HG02973 (cell line): ENCODE data around the gene CD82.
"Not testable (repeated sequence)": the region's sequence is repeated elsewhere in the genome, so short reads cannot be mapped to it uniquely, and the experiment has no call there.

ENCODE experiments used
- ATAC-seq: cut with Tn5 transposase; IDR thresholded peaks from one replicate; pipeline ENCODE4 v1.9.1; 2021; ENCODE audit warnings: moderate library complexity; ENCODE audit not compliant: unreplicated experiment

The CD82 gene

GRCh38 chr11:44559207-44559939 is 6.1 kb upstream of the CD82 start:
- ATAC-seq = peak; percentile 74

GRCh38 chr11:44559940-44560300 is 5.5 kb upstream of the CD82 start:
- not testable (repeated sequence) for ATAC-seq

- ATAC-seq = no peak
Measured at GRCh38 chr11:44561275-44561805, 4.1 kb upstream of the CD82 start.

DNA sequence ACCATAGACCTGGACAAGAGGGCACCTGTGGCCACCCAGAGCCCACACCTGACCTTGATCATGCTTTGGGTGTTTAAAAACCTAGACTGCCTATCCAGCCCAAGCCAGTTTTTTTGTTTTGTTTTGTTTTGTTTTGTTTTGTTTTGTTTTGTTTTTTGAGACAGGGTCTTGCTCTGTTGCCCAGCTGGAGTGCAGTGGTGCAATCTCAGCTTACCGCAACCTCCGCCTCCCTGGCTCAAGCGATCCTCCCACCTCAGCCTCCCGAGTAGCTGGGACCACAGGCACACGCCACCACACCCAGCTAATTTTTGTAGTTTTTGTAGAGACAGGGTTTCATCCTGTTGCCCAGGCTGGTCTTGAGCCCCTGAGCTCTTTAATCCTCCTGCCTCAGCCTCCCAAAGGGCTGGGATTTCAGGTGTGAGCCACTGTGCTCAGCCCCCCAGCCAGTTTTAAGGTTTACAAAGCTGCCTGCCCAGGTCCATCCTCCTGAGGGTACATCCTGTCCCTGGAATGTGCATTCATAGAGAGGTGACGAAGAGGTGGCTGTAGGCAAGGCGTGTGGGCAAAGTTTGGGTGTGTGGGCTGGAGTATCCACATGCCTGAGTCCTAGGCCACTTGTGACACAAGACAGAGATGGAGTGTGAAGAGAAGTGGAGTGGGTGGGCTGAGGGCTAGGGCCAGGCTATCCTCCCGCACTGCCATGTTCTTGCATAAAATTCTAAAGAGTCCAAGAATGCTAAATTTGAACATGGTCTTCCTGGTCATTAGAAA is 3.3 kb upstream of the CD82 start:
- ATAC-seq = no peak

- ATAC-seq = no peak
Measured at GRCh38 chr11:44562845-44563460, 2.5 kb upstream of the CD82 start.

- no peak for ATAC-seq
Measured at GRCh38 chr11:44563711-44564110, 1.8 kb upstream of the CD82 start.

DNA sequence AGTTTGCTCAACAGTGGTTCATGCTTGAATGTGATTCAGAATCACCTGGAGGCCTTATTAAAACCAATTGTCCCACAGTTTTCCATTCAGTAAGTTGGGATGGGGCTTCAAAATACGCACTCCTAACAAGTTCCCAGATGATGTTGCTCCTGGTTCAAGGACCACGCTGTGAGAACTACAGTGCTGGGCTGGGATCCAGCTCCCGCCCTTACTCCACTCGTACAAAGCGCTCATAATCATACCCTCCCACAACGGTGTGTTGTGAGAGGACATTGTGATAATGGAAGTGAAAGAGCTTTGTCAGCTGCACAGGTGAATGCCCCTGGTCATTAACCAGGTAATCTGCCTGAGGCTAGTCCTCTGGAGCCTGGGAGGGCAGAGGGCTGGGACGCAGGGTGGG is 1.3 kb upstream of the CD82 start:
- no peak for ATAC-seq

GRCh38 chr11:44564670-44565210 is 723 bp upstream of the CD82 start:
- no peak for ATAC-seq

GRCh38 chr11:44565953-44566949 is 788 bp downstream of the CD82 start:
- ATAC-seq = no peak

DNA sequence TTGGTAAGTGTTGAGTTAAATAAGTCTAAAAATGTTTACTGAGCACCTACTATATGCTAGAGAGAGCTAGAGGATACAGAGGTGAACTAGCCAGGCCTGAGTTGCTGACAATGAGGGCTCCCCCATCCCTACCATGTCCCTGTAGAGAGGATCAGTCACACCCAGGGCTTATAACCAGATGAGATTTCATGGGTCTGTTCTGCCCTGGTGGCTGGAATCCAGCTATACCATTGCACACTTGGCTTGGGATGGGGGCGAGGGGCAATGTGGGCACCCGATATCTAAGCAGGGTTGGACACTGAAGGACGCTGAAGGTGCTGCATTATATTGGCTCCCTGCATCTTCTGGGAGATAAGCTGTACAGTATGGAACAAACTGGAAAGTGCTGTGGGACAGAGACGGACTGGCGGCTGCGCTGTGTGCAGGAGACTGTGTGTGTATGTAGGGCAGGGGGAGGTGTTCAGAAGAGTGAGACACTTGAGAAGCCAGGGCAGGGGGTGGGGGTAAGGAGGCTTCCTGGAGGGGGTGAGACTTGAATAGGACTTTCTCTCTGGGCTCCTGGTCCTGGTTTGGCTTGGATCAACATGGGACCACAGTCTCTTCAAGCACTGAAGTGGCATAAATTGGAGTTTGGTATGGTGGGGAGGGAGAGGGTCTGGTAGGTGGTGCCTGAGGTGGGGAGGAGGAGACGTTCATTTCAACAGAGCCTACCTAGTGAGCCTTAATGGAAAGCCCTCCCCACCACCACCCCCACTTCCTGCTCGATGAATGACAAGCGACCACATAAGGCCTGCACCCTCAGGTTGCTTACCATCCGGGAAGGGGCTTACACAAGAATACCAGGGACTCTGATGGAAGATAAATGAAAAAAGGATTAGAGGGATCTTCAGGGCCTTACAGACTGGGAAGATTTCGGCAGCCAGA is 1.8 kb downstream of the CD82 start:
- no peak for ATAC-seq

DNA sequence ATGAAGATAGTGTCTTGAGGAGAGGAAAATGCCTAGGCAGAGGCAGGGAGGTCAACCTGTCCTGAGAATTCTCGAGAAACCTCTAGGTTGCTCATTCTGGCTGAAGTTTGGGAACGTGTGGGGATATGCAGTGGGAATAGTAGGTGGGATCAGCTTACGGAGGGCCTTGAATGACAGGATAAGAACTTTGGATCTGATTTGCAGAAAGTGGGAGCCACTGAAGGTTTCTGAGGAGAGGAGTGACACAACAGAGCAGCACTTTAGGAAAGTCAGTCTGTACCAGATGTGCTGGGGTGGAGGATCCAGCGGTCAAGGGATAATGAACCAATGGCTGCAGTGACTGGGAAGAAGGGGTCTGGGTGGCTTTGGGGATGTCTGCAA is 2.4 kb downstream of the CD82 start:
- ATAC-seq = no peak

DNA sequence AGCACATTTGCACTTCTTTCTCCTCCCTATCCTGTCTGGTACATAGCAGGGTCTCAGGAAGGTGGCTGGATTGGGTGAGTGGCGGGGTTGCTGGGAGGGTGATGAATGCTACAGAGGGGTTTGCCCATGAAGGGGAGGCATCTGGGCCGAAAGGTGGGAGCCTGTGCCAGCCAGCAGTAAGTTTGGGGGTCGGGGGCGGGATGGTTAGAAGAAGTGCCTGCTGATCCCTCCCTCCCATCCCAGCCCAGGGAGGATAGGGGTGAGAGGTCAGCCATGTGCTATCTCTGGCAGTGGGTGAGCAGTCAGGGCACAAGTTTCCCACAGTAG is 2.8 kb downstream of the CD82 start:
- ATAC-seq = no peak

DNA sequence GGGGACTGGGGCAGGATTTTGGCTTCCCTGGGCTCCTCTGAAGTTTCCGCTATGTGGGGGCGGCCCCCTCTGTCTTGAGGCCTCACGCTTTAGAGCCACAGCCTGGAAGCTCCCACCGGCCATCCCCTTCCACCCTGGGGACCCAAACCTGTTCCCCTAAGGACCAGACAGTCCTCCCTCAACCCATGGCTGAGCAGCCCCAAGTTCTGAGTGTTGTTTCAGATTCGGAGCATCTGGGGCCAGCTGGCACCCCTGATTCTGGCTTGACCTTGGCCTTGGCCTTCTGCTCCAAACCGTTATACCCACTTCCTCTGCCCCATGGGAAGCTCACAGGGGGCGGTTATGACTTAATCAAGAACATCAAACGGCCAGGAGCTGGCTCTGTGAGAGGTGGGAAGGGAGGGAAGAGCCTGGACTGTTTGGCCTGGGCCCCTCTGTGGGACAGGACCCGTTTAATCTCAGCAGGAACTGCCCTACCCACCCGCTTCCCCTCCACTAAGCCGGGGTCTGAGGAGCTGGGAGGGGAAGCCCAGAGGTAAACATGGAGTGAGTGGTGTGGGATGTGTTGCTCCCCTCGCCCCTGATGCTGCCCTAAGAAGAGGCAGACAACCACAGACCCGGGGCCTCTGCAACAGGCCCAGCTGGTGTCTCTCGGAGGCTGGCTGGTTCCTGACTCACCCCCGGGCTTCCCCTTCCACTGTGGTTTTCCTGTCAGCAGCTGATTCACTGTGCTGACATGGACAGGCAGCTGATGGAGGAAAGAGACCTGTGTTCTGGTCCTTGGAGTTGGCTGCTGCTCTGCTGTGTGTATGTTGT is 3.4 kb downstream of the CD82 start:
- ATAC-seq = peak; percentile 48

- no peak for ATAC-seq
Measured at GRCh38 chr11:44570411-44571155, 5.1 kb downstream of the CD82 start.

GRCh38 chr11:44571871-44572270 is 6.4 kb downstream of the CD82 start:
- no peak for ATAC-seq

- no peak for ATAC-seq
Measured at GRCh38 chr11:44572436-44572835, 7.0 kb downstream of the CD82 start.

GRCh38 chr11:44572884-44573283 is 7.4 kb downstream of the CD82 start:
- no peak for ATAC-seq

GRCh38 chr11:44573333-44573732 is 7.9 kb downstream of the CD82 start:
- ATAC-seq = no peak
